Ramos (cell line): ENCODE measurements around the gene GABBR2.

Experiments used
- in situ Hi-C: fragments of 300-500 bp; cut with MboI; formaldehyde crosslinking; loops from one replicate; pipeline ENCODE4 v1.14.3; 2022; ENCODE audit warnings: low sequenced_read_pairs; ENCODE audit not compliant: unreplicated experiment

The GABBR2 gene

GRCh38 chr9:98575379-98576346 lies 133.1 kb downstream of the GABBR2 start:
- in situ Hi-C loops = no loop called here

- in situ Hi-C loops = no loop called here
These were observed 134.9 kb downstream of the GABBR2 start for GRCh38 chr9:98573749-98574278.

DNA sequence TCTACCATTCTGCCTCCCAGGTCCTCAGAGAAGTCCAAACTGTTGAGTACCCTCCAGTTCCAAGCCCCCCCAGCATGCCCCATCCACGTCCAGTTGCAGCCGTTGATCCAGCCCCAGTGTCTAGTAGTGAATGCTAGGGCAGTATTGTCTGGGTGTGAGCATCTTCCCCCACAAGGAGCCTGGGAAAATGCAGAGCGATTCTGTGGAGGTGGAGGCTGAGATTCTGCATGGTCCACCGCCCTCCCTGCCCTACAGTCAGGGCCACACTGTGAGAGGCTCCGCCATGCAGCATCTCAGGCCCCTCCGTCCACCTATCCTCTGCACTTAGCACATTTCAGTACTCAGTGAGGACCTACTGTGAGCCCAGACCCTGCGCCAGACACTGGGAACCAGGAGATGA lies 135.9 kb downstream of the GABBR2 start:
- in situ Hi-C loops = no loop called here

GRCh38 chr9:98572054-98572627 lies 136.6 kb downstream of the GABBR2 start:
- in situ Hi-C loops = no loop called here

DNA sequence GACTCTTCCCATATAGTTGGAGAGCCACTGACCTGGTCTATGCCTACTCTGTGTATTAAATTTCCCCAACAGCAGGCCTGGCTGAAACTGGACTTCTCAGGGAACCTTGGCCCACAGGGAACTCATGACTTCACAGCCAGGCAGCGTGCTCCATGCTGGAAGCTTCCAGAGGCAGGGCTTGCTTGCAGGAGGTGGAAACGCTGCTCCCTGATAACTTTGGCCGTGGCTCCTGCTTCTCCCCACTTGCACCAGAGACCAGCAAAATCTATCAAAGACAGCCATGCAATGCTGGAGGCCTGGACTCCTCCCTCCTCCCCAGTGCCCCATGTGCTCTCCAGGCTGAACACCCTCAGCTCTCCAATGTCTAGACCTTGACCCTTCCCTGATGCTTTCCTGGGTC lies 137.1 kb downstream of the GABBR2 start:
- in situ Hi-C loops = no loop called here

- in situ Hi-C loops = no loop called here
These were observed 137.9 kb downstream of the GABBR2 start for GRCh38 chr9:98570663-98571440.

- in situ Hi-C loops = no loop called here
These were observed 138.7 kb downstream of the GABBR2 start for GRCh38 chr9:98570055-98570454.

GRCh38 chr9:98569491-98569890 lies 139.2 kb downstream of the GABBR2 start:
- in situ Hi-C loops = no loop called here

- in situ Hi-C loops = no loop called here
These were observed 139.7 kb downstream of the GABBR2 start for GRCh38 chr9:98568909-98569469.

- in situ Hi-C loops = no loop called here
These were observed 140.4 kb downstream of the GABBR2 start for GRCh38 chr9:98568234-98568908.

GRCh38 chr9:98567540-98568233 lies 141.0 kb downstream of the GABBR2 start:
- in situ Hi-C loops = no loop called here

DNA sequence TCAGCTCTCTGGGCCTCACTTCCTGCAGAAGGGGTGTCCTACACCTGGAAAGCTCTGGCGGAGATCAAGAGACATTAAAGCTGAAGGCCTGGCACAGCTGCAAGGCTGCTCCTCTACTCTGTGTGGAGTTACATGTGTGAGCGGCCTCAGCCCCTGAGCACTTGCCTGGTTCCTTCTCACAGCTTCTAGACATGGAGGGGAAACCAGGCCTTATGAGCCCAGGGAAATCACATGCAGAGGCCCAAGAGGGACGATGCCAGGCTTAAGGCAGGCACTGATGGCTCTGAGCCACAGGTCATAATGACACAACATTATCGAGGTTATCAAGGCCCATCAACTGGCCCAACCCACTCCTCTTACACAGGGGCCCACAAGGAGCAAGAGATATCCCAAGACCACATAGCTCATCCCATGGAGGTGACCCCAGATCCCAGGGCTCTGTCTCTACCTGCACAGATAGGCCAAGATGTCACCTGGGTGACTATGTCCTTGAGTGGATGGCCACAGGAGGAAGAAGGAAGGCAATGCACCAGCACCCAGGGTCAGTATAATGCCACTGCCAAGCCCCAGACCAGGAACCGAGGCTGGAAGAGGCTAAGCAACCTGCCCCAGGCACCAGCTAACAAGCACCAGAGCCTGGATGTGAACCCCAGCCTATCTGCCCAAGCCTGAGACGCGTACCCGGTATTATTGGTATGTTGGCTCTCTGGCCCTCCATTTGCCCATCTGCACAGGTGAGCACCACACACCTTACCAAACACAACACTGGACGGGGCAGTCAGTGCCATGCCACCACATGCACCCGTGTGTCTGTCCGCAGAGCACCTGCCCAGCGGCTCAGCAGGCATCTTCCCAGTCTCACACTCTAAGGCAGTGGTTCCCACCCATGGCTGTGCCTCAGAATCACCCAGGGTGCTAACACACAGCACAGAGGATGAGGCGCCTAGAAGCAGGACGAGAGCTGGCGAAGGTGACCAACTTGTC lies 143.3 kb downstream of the GABBR2 start:
- in situ Hi-C loops = no loop called here

DNA sequence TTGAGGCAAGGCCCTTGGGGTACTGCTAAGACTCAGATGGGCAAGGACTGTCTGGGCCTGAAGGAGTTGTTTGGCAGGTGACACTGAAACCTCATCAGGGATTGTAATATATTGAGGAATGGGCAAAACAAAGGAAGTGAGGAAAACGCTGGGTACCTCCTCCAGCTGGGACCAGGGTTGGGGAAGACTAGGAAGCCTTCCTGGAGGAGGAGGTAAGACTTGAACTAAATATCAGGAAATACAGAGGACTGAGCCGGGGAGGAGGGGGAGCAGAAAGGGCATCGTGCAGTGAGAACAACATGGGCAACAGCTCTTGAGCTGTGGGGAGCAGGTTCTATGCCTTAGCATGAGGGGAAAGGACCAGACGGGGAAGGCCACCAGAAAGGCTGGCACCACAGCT lies 144.0 kb downstream of the GABBR2 start:
- in situ Hi-C loops = no loop called here

DNA sequence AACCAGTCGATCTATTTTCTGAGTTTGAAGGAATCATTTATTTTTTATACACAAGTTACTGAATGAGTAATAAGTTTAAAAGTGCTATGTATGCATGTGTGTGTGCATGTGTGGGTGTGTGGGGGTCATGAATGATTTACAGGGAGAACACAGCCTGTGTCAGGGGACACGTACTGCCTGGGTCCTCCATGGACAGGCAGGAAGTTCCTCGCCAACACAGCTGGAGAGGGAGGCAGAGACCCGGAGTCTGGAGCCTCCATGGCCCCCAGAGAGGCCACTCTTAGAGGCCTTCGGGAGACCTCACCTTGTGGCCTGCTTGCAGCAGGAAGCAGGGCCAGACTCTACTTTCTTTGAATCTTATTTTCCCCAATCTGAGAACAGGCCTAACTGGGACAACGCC lies 144.7 kb downstream of the GABBR2 start:
- in situ Hi-C loops = no loop called here

GRCh38 chr9:98563212-98563907 lies 145.4 kb downstream of the GABBR2 start:
- in situ Hi-C loops = no loop called here

- in situ Hi-C loops = no loop called here
These were observed 149.2 kb downstream of the GABBR2 start for GRCh38 chr9:98559561-98559960.

- in situ Hi-C loops = no loop called here
These were observed 150.2 kb downstream of the GABBR2 start for GRCh38 chr9:98558575-98558974.
